GM18519 (cell line): ENCODE data around the gene RNF152.

Experiments used
- ATAC-seq: cut with Tn5 transposase; IDR thresholded peaks from one replicate; pipeline ENCODE4 v1.9.1; 2021; ENCODE audit warnings: mild to moderate bottlenecking, moderate library complexity; ENCODE audit not compliant: unreplicated experiment, low FRiP score

The RNF152 gene

GRCh38 chr18:61855449-61856378 lies 37.1 kb downstream of the RNF152 start:
- ATAC-seq, result no peak

DNA sequence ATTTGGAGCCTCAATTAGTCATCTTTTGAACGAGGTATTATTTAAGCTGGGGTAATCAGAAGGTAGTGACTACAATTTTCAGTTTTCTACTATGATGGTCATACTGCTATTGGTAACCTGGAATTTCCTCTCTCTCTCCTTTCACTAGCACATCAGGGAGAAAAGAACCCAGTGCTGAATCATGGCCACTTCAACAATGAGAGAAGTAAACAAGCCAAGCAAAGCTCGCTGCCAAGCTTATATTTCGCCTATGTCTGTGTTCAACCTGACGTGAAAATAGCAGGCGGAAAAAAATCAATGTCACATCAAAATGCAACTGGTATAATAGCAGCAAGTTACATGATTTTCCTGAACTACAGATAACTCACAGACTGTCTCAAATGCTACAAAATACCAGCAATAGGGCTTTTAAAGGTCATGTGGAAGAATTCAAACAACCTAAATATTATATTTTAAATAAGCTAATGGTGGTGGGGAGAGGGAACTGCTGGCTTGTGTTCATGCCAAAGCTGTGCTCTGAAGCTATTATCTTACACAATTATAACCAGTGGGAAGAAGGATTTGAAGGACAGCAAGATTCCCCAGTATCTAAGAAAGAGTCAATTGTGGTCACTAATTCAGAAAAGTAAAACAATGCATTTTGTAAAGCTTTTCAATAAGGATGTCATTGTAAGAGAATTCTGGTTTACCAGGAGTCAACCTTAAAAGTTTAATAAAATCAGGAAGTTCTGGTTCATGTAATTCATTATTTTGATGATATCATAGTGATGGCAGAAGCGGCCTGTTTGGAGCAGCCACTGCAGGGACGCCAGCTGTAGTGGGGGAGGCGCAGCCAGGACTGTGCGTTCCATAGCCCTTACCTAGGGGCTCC lies 38.0 kb downstream of the RNF152 start:
- ATAC-seq, result no peak

DNA sequence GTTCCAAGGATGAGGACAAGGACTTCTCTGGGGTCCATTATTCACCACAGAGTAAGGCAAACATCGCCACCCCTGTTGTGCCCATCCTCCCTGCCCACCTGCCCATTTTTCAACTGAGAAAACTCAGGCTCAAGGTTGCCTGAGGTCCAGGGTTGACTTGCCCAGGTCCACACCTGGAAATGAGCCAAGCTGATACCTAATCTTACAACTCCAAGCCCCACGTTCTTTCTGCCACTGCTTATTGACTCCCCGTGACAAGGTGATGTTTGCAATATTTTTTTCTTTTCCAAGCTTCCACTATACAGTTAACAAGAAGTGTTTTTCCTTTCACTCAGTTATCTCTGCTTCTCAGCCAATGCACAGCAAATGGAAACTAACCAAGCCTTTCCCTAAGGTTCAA lies 39.0 kb downstream of the RNF152 start:
- no peak for ATAC-seq

- no peak for ATAC-seq
Observed at GRCh38 chr18:61852496-61852895, 40.3 kb downstream of the RNF152 start.

DNA sequence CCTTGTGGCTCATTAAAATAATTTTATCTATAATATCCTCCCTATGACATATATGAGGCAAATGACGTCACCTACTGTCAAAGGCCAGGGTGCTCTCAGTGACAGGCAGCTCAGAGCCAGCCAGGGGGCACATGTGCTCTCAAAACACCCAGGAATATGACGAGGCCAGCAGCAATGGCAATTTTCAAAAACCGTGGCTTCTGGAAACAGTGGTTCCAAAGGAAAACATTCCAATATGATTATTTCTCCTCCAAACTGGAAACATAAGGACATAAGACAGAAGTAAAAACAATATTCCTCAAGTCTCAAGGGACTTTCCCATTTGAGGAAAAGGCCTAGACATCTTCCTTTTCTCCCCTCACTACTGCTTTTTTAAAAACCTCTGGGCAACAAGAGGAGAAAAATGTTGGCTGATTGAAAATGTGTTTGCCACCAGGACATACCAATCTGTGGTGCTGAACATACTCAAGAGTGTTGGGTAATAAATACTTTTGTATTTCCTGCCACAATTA lies 40.8 kb downstream of the RNF152 start:
- no peak for ATAC-seq

DNA sequence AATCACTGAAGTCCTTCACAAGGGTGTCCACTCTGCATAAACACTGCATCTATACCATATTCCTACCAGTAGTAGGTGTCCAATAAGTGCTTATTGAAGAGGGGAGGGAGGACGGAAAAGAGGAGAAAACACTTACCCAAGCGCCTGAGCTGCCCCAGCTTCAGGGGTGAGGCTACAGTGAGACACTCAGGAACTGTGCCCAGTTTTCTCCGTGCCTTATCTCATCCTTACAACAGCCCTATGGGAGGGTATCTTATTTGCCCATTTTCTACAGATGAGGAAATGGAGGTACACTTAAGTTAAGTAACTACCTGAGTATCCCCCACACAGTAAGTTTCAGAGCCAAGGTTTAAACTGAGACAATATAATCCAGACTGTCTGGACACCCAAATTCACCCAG lies 41.5 kb downstream of the RNF152 start:
- no peak for ATAC-seq

DNA sequence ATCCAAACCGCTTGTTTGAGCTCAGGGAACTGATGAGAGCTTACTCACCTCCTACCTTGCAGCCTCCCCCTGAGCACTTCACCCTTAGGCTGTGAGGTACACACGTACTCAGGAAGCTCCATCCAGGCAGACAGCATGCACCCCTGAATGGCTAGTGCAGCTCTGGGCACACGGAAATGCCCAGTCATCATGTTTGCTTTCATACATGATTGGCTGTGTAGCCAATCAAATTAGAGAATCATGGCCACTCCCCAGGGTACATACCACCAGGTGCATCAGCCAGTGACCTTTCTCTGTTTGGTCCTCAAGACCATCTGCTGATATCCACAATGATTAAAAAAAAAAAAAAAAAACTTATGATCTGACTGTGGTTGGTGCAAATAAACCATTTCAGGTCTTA lies 42.1 kb downstream of the RNF152 start:
- no peak for ATAC-seq

DNA sequence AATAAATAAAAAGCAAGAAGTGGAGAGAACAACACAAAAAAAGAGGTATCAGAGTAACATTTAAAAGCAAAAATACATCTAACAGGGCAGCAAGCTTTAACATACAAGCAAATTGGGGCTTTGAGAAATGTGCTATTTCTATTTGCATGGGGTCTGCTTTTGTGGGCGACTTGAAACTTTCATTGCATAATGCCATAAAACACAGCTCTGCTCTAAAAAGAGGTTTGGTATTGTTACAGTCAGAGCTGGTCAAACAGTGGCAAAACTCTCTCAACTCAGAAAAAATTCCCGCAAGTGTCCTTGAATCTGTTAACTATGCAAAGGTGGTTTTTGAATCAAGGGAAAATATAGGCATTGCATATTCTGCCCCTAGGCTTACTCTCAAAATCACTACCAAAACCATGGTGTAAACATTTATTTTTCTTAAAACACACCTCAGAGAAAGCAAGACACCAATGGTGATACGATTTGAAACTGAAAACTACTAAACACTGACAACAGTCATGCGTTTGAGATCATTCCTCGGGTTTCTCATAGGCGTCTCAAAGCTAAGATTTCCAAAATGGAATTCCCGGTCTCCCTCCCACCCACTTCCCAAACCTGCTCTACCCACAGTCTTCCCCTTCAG lies 45.5 kb downstream of the RNF152 start:
- ATAC-seq, result no peak

DNA sequence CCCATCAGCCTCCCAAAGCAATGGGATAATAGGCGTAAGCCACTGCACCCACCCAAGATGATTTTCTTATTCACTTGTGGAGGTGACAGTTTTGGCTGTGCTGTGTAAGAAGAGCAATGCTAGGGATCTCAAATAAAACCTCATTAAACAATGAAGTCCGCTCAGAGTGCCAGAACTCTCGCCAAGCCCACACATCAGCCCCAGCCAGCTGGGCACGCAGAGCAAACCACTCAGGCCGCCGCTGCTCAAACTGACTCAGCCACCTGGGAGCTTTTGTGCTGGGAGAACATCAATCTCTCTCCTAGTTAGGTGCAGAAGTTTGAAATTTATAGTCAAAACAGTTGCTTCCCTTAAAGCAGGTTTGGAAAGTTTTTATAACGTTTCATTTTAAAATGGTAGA lies 47.6 kb downstream of the RNF152 start:
- no peak for ATAC-seq

DNA sequence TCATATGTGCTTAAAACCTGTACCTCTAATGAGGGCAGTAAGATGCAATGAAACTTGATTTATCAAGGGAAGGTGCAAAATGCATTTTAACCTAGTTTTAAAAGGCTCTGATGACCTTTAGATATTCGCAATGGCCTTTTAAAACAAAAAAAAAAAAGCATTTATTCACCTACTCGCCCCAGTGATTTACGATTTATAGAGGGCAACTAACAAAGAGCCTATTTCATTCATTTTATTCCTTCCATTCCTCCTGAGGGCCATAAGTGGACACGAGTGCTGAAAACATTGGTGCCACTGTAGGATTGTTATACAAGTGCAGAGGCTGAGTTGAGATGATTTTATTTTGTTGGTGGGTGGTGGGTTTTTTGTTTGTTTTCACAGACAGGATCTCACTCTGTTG lies 48.1 kb downstream of the RNF152 start:
- ATAC-seq, result no peak

DNA sequence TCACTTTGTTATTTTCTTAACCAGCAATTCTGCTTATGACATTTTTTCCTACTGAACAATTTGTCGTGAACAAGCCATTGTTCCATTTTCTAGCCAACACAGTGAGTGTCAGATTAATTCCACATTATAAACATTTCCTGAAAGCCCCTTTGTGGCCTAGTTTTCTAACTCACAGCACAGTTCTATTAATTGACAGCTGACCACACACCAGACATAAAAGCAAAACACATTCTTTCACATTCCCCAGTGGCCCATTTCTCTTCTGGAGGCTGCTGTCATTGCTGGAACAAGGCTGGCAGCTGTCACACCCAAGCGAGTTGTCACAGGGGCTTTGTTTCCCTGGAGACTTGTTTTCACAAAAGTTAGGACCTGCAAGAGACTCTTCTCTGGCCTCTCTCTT lies 50.7 kb downstream of the RNF152 start:
- ATAC-seq, result no peak

GRCh38 chr18:61841706-61842105 lies 51.1 kb downstream of the RNF152 start:
- no peak for ATAC-seq

DNA sequence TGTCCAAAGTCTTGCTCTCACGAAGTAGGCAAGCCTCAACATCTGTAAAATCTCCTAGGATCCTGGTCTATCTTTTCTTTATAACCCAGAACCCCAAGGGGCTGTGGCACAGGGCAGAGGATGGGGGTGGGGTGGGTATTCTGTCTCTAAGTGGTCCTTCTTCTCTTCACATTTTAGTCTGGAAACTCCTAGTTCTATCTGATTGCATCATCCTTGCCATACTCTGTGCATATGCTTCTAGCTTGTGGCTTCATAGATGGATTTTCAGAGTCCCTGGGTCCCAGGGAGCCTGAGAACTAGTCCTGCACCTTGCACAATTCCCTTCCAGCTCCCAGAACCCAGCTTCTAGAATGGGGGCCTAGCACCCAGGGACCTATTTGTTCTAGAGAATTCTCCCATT lies 52.5 kb downstream of the RNF152 start:
- ATAC-seq, result no peak

GRCh38 chr18:61838521-61838920 lies 54.3 kb downstream of the RNF152 start:
- no peak for ATAC-seq

GRCh38 chr18:61833978-61834377 lies 58.8 kb downstream of the RNF152 start:
- no peak for ATAC-seq

GRCh38 chr18:61833387-61833786 lies 59.4 kb downstream of the RNF152 start:
- ATAC-seq, result no peak

GRCh38 chr18:61832858-61833257 lies 59.9 kb downstream of the RNF152 start:
- ATAC-seq, result no peak

- no peak for ATAC-seq
Observed at GRCh38 chr18:61831071-61831470, 61.7 kb downstream of the RNF152 start.

DNA sequence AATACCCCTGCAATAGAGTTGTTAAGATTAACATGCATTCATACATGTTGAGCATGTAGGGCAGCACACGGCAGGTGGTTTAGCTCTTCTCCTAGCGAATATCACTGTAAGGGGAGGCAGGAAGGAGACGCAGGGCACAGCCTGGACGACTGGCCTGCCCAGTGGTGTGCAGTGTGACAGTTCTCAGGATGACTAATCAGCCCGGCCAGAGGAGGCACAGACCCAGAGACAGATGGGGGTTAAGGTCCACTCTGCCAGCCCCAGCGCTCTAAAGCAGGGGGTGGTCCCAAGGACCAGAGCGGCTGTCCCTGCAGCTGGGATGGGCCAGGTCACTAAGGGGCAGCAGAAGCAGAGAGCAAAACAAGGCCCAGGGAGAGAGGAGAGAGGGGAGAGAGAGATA lies 63.7 kb downstream of the RNF152 start:
- no peak for ATAC-seq

GRCh38 chr18:61827591-61827990 lies 65.2 kb downstream of the RNF152 start:
- no peak for ATAC-seq

DNA sequence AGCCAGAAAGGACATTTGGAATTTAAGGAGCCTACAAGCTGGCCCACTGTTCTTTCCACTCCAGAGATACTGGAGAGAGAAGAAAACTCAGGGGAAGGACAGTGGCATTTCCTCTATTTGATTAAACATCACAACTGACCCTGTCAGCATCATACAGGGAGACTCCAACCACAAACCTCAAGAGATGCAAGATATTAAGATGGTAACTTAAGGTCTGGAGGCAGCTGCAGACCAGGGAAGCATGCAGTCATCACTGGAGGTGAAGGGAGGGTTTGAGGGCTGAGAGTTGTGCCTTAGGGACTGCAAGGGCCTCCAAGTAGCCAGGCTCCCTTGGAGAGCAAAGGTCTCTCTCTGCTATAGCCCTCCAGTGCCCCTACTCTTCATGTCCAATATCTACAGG lies 67.4 kb downstream of the RNF152 start:
- ATAC-seq, result no peak
